GM21825 (cell line): ENCODE data around the gene TOX3.

Experiments
- ATAC-seq: cut with Tn5 transposase; IDR thresholded peaks from one replicate; pipeline ENCODE4 v1.9.1; 2021; ENCODE audit warnings: mild to moderate bottlenecking, moderate library complexity; ENCODE audit not compliant: unreplicated experiment

Gene TOX3

GRCh38 chr16:52547004-52547833 is at the start of gene TOX3:
Gene TOX3 (minus strand): TSS chr16:52547143. CDS start chr16:52546723, 420 bp downstream.
- no peak for ATAC-seq

GRCh38 chr16:52592778-52593177 is 45.8 kb upstream of the TOX3 start:
- no peak for ATAC-seq

GRCh38 chr16:52591934-52592592 is 45.1 kb upstream of the TOX3 start:
- no peak for ATAC-seq

- ATAC-seq: no peak
Observed at GRCh38 chr16:52591471-52591870, 44.5 kb upstream of the TOX3 start.

GRCh38 chr16:52586159-52586558 is 39.2 kb upstream of the TOX3 start:
- no peak for ATAC-seq

- ATAC-seq: no peak
Observed at GRCh38 chr16:52584354-52585320, 37.7 kb upstream of the TOX3 start.

- ATAC-seq: no peak
Observed at GRCh38 chr16:52581530-52581929, 34.6 kb upstream of the TOX3 start.

GRCh38 chr16:52580488-52580887 is 33.5 kb upstream of the TOX3 start:
- no peak for ATAC-seq

- no peak for ATAC-seq
Observed at GRCh38 chr16:52578829-52579498, 32.0 kb upstream of the TOX3 start.

GRCh38 chr16:52578007-52578828 is 31.3 kb upstream of the TOX3 start:
- ATAC-seq: no peak

GRCh38 chr16:52577130-52577706 is 30.3 kb upstream of the TOX3 start:
- no peak for ATAC-seq

GRCh38 chr16:52573365-52574299 is 26.7 kb upstream of the TOX3 start:
- ATAC-seq: no peak

GRCh38 chr16:52572656-52573055 is 25.7 kb upstream of the TOX3 start:
- ATAC-seq: no peak

GRCh38 chr16:52570495-52571091 is 23.6 kb upstream of the TOX3 start:
- ATAC-seq: no peak

- no peak for ATAC-seq
Observed at GRCh38 chr16:52569701-52570100, 22.8 kb upstream of the TOX3 start.

- no peak for ATAC-seq
Observed at GRCh38 chr16:52568983-52569690, 22.2 kb upstream of the TOX3 start.

- no peak for ATAC-seq
Observed at GRCh38 chr16:52568495-52568894, 21.6 kb upstream of the TOX3 start.
